Neutrophil (primary cell): ENCODE data around the gene GSC2.

Experiments used
- H3K27ac ChIP-seq: fragments of 200-600 bp; sonication (generic); 2 replicates; pipeline ENCODE4 v1.5.1; 2016; ENCODE audit warnings: mild to moderate bottlenecking, moderate library complexity
- H3K27me3 ChIP-seq: fragments of 200-600 bp; sonication (generic); 2 replicates; pipeline ENCODE4 v1.6.0; 2016; ENCODE audit warnings: mild to moderate bottlenecking
- H3K36me3 ChIP-seq: fragments of 200-600 bp; sonication (generic); 2 replicates; pipeline ENCODE4 v1.5.1; 2017
- H3K4me1 ChIP-seq, 2 experiments: fragments of 200-600 bp in 1 of 2; sonication (generic) in 1 of 2; 1 replicate in 1 of 2; 2 replicates in 1 of 2; pipeline versions ENCODE4 v1.5.1 to v1.6.1; 2013 to 2016; ENCODE audit warnings: low read depth in 1 of 2, low read length in 1 of 2, mild to moderate bottlenecking in 1 of 2, moderate library complexity in 1 of 2; ENCODE audit not compliant: control insufficient read depth in 1 of 2, insufficient read depth in 1 of 2
- H3K4me3 ChIP-seq, 2 experiments: fragments of 200-600 bp in 1 of 2; sonication (generic) in 1 of 2; 1 replicate in 1 of 2; 2 replicates in 1 of 2; pipeline ENCODE4 v1.5.1; 2013 to 2016; ENCODE audit warnings: low read depth in 1 of 2, low read length in 1 of 2, mild to moderate bottlenecking in 1 of 2, moderate library complexity in 1 of 2
- H3K9me3 ChIP-seq: fragments of 200-600 bp; sonication (generic); 2 replicates; pipeline ENCODE4 v1.5.1; 2016
- CTCF ChIP-seq: fragments of 200-600 bp; sonication (generic); IDR thresholded peaks from 2 replicates; pipeline ENCODE4 v1.5.1; 2016; ENCODE audit warnings: antibody characterized with exemption

Gene GSC2

GRCh38 chr22:19134874-19135273 lies 15.2 kb downstream of the GSC2 start:
- no peak for TF ChIP-seq CTCF

GRCh38 chr22:19134176-19134831 lies 15.8 kb downstream of the GSC2 start:
- H3K36me3 ChIP-seq = peaks cover 87% of the 10 kb centered on the region
- H3K4me3 ChIP-seq = no peak overlapping the region
- TF ChIP-seq CTCF = no peak
- no peaks in the 10 kb centered on the region for H3K27me3 ChIP-seq
- no peaks in the 10 kb centered on the region for H3K9me3 ChIP-seq
- H3K4me1 ChIP-seq = no peaks in the 10 kb centered on the region
- H3K27ac ChIP-seq = no peak overlapping the region

More at GRCh38 chr22:19134874-19135273, 15.2 kb downstream of the GSC2 start:
- Histone ChIP-seq H3K4me1 (no peaks in the 10 kb centered on the region), H3K4me3 (no peak overlapping the region), H3K9me3 (no peaks in the 10 kb centered on the region), H3K27ac (no peak overlapping the region), H3K36me3 (peaks cover 93% of the 10 kb centered on the region), H3K27me3 (no peaks in the 10 kb centered on the region)

GRCh38 chr22:19133561-19133960 lies 16.5 kb downstream of the GSC2 start:
- no peak overlapping the region for H3K27ac ChIP-seq
- H3K4me1 ChIP-seq = no peaks in the 10 kb centered on the region
- H3K27me3 ChIP-seq = no peaks in the 10 kb centered on the region
- H3K9me3 ChIP-seq = no peaks in the 10 kb centered on the region
- no peak for TF ChIP-seq CTCF
- peaks cover 80% of the 10 kb centered on the region for H3K36me3 ChIP-seq
- no peak overlapping the region for H3K4me3 ChIP-seq

GRCh38 chr22:19132693-19133400 lies 17.2 kb downstream of the GSC2 start:
- Histone ChIP-seq H3K27me3 (no peaks in the 10 kb centered on the region), H3K36me3 (peaks cover 73% of the 10 kb centered on the region), H3K27ac (no peak overlapping the region), H3K4me1 (no peaks in the 10 kb centered on the region), H3K4me3 (no peak overlapping the region), H3K9me3 (no peaks in the 10 kb centered on the region)
- TF ChIP-seq CTCF = no peak

- Histone ChIP-seq H3K36me3 (peaks cover 66% of the 10 kb centered on the region), H3K9me3 (no peaks in the 10 kb centered on the region), H3K27me3 (no peaks in the 10 kb centered on the region), H3K27ac (no peak overlapping the region), H3K4me3 (no peak overlapping the region), H3K4me1 (no peaks in the 10 kb centered on the region)
- no peak for TF ChIP-seq CTCF
Measured at GRCh38 chr22:19132153-19132552, 17.9 kb downstream of the GSC2 start.
